Neural cell (in vitro differentiated cells): Measurements from ENCODE around the gene NPR2. TPM values are rescaled to one million over a fixed set of nuclear protein-coding genes. Genes with fewer than 3 reads are reported as not detected.
A peak's percentile ranks its signal among the peaks of the same experiment; 100 is the strongest.

Experiments
- H2AFZ ChIP-seq: fragments of 200-600, 300-800 bp; sonication (generic), shearing (Covaris generic); 2 replicates; pipeline ENCODE4 v1.6.0; 2014; ENCODE audit warnings: low read depth, mild to moderate bottlenecking, antibody characterized with exemption, low read length, moderate library complexity
- H3F3A ChIP-seq: fragments of 200-600 bp; shearing (Covaris generic); 2 replicates; pipeline ENCODE4 v1.6.1; 2016; ENCODE audit warnings: mild to moderate bottlenecking, moderate library complexity, mixed read lengths, antibody characterized with exemption, low read length; ENCODE audit not compliant: insufficient read depth, poor library complexity, severe bottlenecking
- H3K27ac ChIP-seq: fragments of 200-600, 300-800 bp; sonication (generic), shearing (Covaris generic); 2 replicates; pipeline ENCODE4 v1.5.1; 2014; ENCODE audit warnings: mild to moderate bottlenecking, low read length, moderate library complexity
- H3K27me3 ChIP-seq: fragments of 300-800, 200-600 bp; sonication (generic), shearing (Covaris generic); 2 replicates; pipeline ENCODE4 v1.6.0; 2014; ENCODE audit warnings: mild to moderate bottlenecking, low read depth, low read length, moderate library complexity; ENCODE audit not compliant: insufficient read depth
- H3K36me3 ChIP-seq: fragments of 300-800, 200-600 bp; sonication (generic), shearing (Covaris generic); 2 replicates; pipeline ENCODE4 v1.5.1; 2014; ENCODE audit warnings: mild to moderate bottlenecking, antibody characterized with exemption, low read length, moderate library complexity; ENCODE audit not compliant: insufficient read depth
- H3K4me2 ChIP-seq: fragments of 300-800, 200-600 bp; sonication (generic), shearing (Covaris generic); 2 replicates; pipeline ENCODE4 v1.6.0; 2014; ENCODE audit warnings: mild to moderate bottlenecking, low read length
- H3K4me3 ChIP-seq: fragments of 300-800, 200-600 bp; sonication (generic), shearing (Covaris generic); 2 replicates; pipeline ENCODE4 v1.5.1; 2014; ENCODE audit warnings: mild to moderate bottlenecking, low read length, moderate library complexity
- H3K79me2 ChIP-seq: fragments of 200-600 bp; shearing (Covaris generic); replicated peaks from 2 replicates; pipeline ENCODE4 v1.6.0; 2014; ENCODE audit warnings: mild to moderate bottlenecking, low read length, moderate library complexity; ENCODE audit not compliant: insufficient read depth
- H3K9ac ChIP-seq: fragments of 300-800, 200-600 bp; sonication (generic), shearing (Covaris generic); 2 replicates; pipeline ENCODE4 v1.6.1; 2016; ENCODE audit warnings: mild to moderate bottlenecking, low read length, mixed read lengths
- H3K9me2 ChIP-seq: fragments of 200-600 bp; shearing (Covaris generic); 2 replicates; pipeline ENCODE4 v1.6.1; 2016; ENCODE audit warnings: mild to moderate bottlenecking, low read length, mixed read lengths; ENCODE audit not compliant: insufficient read depth
- H3K9me3 ChIP-seq: fragments of 200-600, 300-800 bp; sonication (generic), shearing (Covaris generic); 2 replicates; pipeline ENCODE4 v1.6.1; 2016; ENCODE audit warnings: mild to moderate bottlenecking, mixed run types, low read length, moderate library complexity, mixed read lengths
- H4K20me1 ChIP-seq: fragments of 200-600 bp; shearing (Covaris generic); 2 replicates; pipeline ENCODE4 v1.6.1; 2016; ENCODE audit warnings: mild to moderate bottlenecking, mixed run types; ENCODE audit not compliant: insufficient read depth
- EP300 ChIP-seq: fragments of 450-650 bp; conservative IDR thresholded peaks from 2 replicates; pipeline ENCODE4 v1.6.1; 2014; ENCODE audit warnings: antibody characterized with exemption, mild to moderate bottlenecking, moderate library complexity; ENCODE audit not compliant: poor library complexity, severe bottlenecking
- EZH2 ChIP-seq: fragments of 200-600, 300-800 bp; shearing (Covaris generic), sonication (generic); IDR thresholded peaks from 2 replicates; pipeline ENCODE4 v1.6.1; 2014; ENCODE audit warnings: antibody characterized with exemption, low read length, borderline replicate concordance, mild to moderate bottlenecking; ENCODE audit not compliant: insufficient read depth, poor library complexity, severe bottlenecking
- MXI1 ChIP-seq: fragments of 450-650 bp; conservative IDR thresholded peaks from 2 replicates; pipeline ENCODE4 v1.6.1; 2014; ENCODE audit warnings: antibody characterized with exemption, mild to moderate bottlenecking; ENCODE audit not compliant: poor library complexity, severe bottlenecking
- POLR2AphosphoS5 ChIP-seq: IDR thresholded peaks from 2 replicates; pipeline ENCODE4 v1.6.1; 2012
- RAD21 ChIP-seq: fragments of 450-650 bp; conservative IDR thresholded peaks from 2 replicates; pipeline ENCODE4 v1.6.1; 2014; ENCODE audit warnings: antibody characterized with exemption, mild to moderate bottlenecking, moderate library complexity
- SMC3 ChIP-seq: fragments of 450-650 bp; conservative IDR thresholded peaks from 2 replicates; pipeline ENCODE4 v1.6.1; 2014; ENCODE audit warnings: antibody characterized with exemption, mild to moderate bottlenecking, moderate library complexity; ENCODE audit not compliant: poor library complexity
- TAF1 ChIP-seq: IDR thresholded peaks from 2 replicates; pipeline ENCODE4 v1.6.1; 2012; ENCODE audit warnings: low read depth
- polyA plus RNA-seq: library from polyadenylated mRNA; depleted of rRNA; stranded (reverse); fragments of >200 nt; gene quantifications from 2 replicates; pipeline ENCODE4 v1.2.3, GENCODE V29; 2014
- TF ChIP-seq, protein P1 (sequence below): fragments of 450-650 bp; IDR thresholded peaks from 2 replicates; pipeline ENCODE4 v1.5.1; 2014; ENCODE audit warnings: antibody characterized with exemption, mild to moderate bottlenecking, moderate library complexity; ENCODE audit not compliant: poor library complexity, severe bottlenecking
- TF ChIP-seq, protein P2 (sequence below): IDR thresholded peaks from 2 replicates; pipeline ENCODE4 v1.6.1; 2012; ENCODE audit warnings: borderline replicate concordance

The NPR2 gene
- polyA plus RNA-seq, 1 donor from 2014 or later = 9.6 TPM

DNA sequence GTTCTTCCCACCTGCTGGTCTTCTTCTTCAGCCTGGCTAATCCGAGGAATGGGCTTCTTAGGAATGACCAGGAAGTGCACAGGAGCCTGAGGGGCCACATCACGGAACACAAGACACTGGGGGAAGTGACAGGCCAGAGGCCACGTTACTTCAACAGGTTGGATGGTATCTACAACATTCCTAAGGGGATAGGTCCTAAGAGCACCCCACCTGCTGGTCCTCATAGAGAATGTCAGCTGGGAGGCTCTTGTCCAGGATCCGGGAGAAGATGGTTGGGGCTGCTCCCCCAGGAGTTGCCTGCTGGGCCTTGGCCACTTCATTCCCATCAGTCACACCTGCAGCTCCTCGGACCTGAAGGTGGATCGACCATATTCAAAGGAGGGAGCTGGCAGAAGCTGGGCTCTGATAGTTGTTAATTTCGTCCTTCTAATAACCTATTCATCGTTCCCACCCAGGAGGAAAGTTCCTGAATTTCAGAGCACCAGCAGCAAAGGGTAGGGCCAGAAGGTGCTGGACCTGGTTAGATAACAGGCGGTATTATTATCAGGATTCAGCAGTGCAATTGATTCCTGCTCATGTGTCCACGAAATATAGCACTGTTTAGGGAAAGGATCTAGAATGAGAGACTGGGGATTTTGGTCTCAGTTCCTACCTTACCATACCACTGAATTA, 22.2 kb downstream of the NPR2 start:
- H3F3A ChIP-seq = peaks cover 5% of the 10 kb centered on the region
- no peak overlapping the region for H2AFZ ChIP-seq
- H3K9me2 ChIP-seq = no peaks in the 10 kb centered on the region
- H3K27ac ChIP-seq = peak overlapping the region; percentile 94
- H3K9me3 ChIP-seq = no peaks in the 10 kb centered on the region
- H3K36me3 ChIP-seq = no peaks in the 10 kb centered on the region
- H3K4me3 ChIP-seq = peak overlapping the region; percentile 97
- peak overlapping the region; percentile 93 for H3K9ac ChIP-seq
- H3K79me2 ChIP-seq = peaks cover 4% of the 10 kb centered on the region
- H3K4me2 ChIP-seq = peak overlapping the region; percentile 99
- TF ChIP-seq SMC3 (no peak), MXI1 (no peak), RAD21 (no peak), TAF1 (no peak), EP300 (no peak), EZH2 (no peak), POLR2AphosphoS5 (no peak)
- TF ChIP-seq, protein P1, sequence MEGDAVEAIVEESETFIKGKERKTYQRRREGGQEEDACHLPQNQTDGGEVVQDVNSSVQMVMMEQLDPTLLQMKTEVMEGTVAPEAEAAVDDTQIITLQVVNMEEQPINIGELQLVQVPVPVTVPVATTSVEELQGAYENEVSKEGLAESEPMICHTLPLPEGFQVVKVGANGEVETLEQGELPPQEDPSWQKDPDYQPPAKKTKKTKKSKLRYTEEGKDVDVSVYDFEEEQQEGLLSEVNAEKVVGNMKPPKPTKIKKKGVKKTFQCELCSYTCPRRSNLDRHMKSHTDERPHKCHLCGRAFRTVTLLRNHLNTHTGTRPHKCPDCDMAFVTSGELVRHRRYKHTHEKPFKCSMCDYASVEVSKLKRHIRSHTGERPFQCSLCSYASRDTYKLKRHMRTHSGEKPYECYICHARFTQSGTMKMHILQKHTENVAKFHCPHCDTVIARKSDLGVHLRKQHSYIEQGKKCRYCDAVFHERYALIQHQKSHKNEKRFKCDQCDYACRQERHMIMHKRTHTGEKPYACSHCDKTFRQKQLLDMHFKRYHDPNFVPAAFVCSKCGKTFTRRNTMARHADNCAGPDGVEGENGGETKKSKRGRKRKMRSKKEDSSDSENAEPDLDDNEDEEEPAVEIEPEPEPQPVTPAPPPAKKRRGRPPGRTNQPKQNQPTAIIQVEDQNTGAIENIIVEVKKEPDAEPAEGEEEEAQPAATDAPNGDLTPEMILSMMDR = peak; percentile 16
- TF ChIP-seq, protein P2, sequence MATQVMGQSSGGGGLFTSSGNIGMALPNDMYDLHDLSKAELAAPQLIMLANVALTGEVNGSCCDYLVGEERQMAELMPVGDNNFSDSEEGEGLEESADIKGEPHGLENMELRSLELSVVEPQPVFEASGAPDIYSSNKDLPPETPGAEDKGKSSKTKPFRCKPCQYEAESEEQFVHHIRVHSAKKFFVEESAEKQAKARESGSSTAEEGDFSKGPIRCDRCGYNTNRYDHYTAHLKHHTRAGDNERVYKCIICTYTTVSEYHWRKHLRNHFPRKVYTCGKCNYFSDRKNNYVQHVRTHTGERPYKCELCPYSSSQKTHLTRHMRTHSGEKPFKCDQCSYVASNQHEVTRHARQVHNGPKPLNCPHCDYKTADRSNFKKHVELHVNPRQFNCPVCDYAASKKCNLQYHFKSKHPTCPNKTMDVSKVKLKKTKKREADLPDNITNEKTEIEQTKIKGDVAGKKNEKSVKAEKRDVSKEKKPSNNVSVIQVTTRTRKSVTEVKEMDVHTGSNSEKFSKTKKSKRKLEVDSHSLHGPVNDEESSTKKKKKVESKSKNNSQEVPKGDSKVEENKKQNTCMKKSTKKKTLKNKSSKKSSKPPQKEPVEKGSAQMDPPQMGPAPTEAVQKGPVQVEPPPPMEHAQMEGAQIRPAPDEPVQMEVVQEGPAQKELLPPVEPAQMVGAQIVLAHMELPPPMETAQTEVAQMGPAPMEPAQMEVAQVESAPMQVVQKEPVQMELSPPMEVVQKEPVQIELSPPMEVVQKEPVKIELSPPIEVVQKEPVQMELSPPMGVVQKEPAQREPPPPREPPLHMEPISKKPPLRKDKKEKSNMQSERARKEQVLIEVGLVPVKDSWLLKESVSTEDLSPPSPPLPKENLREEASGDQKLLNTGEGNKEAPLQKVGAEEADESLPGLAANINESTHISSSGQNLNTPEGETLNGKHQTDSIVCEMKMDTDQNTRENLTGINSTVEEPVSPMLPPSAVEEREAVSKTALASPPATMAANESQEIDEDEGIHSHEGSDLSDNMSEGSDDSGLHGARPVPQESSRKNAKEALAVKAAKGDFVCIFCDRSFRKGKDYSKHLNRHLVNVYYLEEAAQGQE = no peak
- H4K20me1 ChIP-seq = no peaks in the 10 kb centered on the region
- no peaks in the 10 kb centered on the region for H3K27me3 ChIP-seq

DNA sequence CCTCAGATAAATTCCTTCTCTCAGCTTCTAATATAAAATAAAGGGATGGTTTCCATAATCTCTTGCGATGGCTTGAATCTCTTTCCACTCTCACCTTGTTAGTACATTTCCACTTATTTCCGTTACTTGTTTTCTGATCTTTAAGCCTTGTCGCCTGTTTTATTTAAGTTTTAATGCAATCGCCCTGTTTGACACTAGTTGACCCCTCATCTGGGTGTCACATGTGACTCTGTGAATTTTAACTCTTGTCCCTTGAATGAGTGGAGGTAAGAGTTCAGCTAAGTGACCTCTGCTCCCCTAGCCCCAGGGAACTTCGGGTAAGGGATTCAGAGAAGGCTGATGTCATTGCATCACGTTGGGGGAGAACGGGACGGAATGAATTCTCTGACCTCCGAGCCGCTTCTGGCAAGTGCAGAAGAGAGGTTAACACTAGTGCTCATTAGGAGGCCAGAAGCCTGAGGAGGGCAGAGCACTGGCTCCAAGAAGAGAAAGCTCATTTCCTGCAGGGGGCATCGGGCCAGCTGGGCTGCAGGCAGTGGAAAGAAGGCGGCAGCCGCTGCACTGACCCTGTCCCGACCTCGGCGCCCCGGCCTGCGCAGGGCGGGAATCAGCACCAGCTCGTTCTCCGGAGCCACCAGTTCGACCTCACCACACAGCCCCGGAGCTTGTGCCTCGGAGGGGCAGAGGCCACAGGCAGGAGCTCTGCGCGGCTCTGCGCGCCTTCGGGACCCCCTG, 22.9 kb downstream of the NPR2 start:
- Histone ChIP-seq H3K9ac (peak overlapping the region; percentile 93), H3K9me3 (no peaks in the 10 kb centered on the region)
- TF ChIP-seq EP300 (no peak), MXI1 (no peak), SMC3 (peak; percentile 41), EZH2 (no peak)
- TF ChIP-seq, protein P1 = peak; percentile 41

More for the DNA sequence above, 22.9 kb downstream of the NPR2 start:
- H4K20me1 ChIP-seq = no peaks in the 10 kb centered on the region
- peak overlapping the region; percentile 99 for H3K4me2 ChIP-seq
- H3K36me3 ChIP-seq = no peaks in the 10 kb centered on the region
- H3K9me2 ChIP-seq = no peaks in the 10 kb centered on the region
- H2AFZ ChIP-seq = peak overlapping the region; percentile 81
- peak overlapping the region; percentile 97 for H3K4me3 ChIP-seq
- H3K79me2 ChIP-seq = peaks cover 4% of the 10 kb centered on the region
- peak overlapping the region; percentile 94 for H3K27ac ChIP-seq
- peaks cover 5% of the 10 kb centered on the region for H3F3A ChIP-seq
- H3K27me3 ChIP-seq = no peaks in the 10 kb centered on the region
